Type B pancreatic cell (in vitro differentiated cells): ENCODE data around the gene SMIM24. TPM values are rescaled to one million over a fixed set of nuclear protein-coding genes. Genes with fewer than 3 reads are reported as not detected.

Experiments used
- DNase-seq: peaks from one replicate; pipeline ENCODE4 v3.0.0; 2021; ENCODE audit warnings: mixed read lengths; ENCODE audit not compliant: unreplicated experiment; ENCODE audit errors: extremely low spot score
- H3K27ac Mint-ChIP-seq: 2 replicates; pipeline ENCODE4 v1.8.0; 2021; ENCODE audit warnings: mild to moderate bottlenecking, mixed read lengths
- H3K27me3 Mint-ChIP-seq: 2 replicates; pipeline ENCODE4 v1.8.0; 2021; ENCODE audit warnings: mixed read lengths
- H3K36me3 Mint-ChIP-seq: 2 replicates; pipeline ENCODE4 v1.8.0; 2021; ENCODE audit warnings: mixed read lengths
- H3K4me1 Mint-ChIP-seq: one replicate; pipeline ENCODE4 v1.8.0; 2021; ENCODE audit warnings: mixed read lengths; ENCODE audit not compliant: unreplicated experiment
- H3K4me3 Mint-ChIP-seq: 2 replicates; pipeline ENCODE4 v1.8.0; 2021; ENCODE audit warnings: mild to moderate bottlenecking, mixed read lengths
- H3K9me3 Mint-ChIP-seq: 2 replicates; pipeline ENCODE4 v1.8.0; 2021; ENCODE audit warnings: mixed read lengths
- total RNA-seq: library from RNA; stranded (reverse); gene quantifications from 2 replicates; pipeline ENCODE4 v1.2.1, GENCODE V29; 2021; ENCODE audit warnings: low replicate concordance
- TF ChIP-seq, protein P1 (sequence below): fragments of 200-600 bp; sonication (generic); conservative IDR thresholded peaks from 2 replicates; pipeline ENCODE4 v1.5.0; 2021; ENCODE audit warnings: antibody characterized with exemption, mild to moderate bottlenecking

The SMIM24 gene
- total RNA-seq, 1 donor from 2014 or later, result 7.0 TPM

DNA sequence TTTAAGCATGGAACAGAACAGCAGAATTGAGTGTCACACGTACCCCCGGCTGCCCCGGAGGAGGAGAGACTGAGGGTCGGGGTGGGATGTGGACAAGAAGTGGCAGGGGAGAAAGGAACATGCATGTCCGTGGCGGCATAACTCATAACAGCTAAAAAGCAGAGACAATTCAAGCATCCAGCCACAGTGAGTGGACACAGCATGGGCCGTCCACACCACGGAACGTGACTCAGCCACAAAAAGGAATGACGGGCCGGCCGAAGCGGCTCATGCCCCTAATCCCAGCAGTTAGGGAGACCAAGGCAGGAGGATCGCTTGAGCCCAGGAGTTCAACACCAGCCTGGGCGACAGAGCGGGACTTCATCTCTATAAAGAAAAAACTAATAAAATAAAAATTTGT lies 12.6 kb upstream of the SMIM24 start:
- H3K27me3 Mint-ChIP-seq, result no peaks in the 10 kb centered on the region
- no peak overlapping the region for H3K4me3 Mint-ChIP-seq
- H3K9me3 Mint-ChIP-seq, result no peaks in the 10 kb centered on the region
- TF ChIP-seq, protein P1, sequence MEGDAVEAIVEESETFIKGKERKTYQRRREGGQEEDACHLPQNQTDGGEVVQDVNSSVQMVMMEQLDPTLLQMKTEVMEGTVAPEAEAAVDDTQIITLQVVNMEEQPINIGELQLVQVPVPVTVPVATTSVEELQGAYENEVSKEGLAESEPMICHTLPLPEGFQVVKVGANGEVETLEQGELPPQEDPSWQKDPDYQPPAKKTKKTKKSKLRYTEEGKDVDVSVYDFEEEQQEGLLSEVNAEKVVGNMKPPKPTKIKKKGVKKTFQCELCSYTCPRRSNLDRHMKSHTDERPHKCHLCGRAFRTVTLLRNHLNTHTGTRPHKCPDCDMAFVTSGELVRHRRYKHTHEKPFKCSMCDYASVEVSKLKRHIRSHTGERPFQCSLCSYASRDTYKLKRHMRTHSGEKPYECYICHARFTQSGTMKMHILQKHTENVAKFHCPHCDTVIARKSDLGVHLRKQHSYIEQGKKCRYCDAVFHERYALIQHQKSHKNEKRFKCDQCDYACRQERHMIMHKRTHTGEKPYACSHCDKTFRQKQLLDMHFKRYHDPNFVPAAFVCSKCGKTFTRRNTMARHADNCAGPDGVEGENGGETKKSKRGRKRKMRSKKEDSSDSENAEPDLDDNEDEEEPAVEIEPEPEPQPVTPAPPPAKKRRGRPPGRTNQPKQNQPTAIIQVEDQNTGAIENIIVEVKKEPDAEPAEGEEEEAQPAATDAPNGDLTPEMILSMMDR, result no peak
- DNase-seq, result no peak
- H3K4me1 Mint-ChIP-seq, result peaks cover under 1% of the 10 kb centered on the region
- peaks cover 14% of the 10 kb centered on the region for H3K36me3 Mint-ChIP-seq
- H3K27ac Mint-ChIP-seq, result no peak overlapping the region

DNA sequence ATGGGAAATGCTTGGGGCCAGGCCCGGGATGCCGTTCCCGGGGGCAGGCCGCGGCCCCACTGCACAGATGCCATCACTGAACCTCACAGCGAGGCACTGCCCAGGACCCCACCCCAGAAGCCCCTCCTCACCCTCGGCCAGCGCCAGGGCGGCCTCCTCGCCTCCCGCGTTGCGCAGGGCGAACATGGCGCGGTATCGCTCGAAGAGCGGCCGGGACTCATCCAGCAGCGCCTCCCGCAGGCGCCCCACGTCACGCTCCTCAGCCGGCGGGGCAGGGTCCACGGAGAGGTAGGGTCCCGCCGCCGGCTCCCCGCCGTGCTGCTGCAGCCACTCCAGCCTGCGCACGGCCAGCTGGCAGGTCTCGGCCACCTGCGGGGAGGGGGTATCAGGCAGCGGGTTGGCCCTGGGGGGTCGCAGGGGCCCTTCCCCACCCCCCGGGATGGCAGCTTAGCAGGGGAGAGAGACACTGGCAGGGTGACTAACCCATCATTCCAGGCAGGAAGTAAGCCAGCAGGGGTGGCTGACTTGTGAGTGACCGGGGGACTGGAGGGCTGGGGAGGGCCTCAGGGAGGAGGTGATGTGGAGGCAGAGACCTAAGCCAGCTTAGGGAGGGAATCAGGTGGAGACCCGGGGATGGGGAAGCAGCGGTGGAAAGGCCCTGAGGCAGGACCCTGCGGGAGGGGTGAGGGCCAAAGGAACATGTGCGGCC lies 12.0 kb upstream of the SMIM24 start:
- no peak for DNase-seq
- TF ChIP-seq, protein P1, result no peak
- H3K27ac Mint-ChIP-seq, result no peak overlapping the region
- no peaks in the 10 kb centered on the region for H3K9me3 Mint-ChIP-seq
- H3K4me1 Mint-ChIP-seq, result no peaks in the 10 kb centered on the region
- peaks cover 13% of the 10 kb centered on the region for H3K36me3 Mint-ChIP-seq
- no peaks in the 10 kb centered on the region for H3K27me3 Mint-ChIP-seq
- H3K4me3 Mint-ChIP-seq, result no peak overlapping the region

DNA sequence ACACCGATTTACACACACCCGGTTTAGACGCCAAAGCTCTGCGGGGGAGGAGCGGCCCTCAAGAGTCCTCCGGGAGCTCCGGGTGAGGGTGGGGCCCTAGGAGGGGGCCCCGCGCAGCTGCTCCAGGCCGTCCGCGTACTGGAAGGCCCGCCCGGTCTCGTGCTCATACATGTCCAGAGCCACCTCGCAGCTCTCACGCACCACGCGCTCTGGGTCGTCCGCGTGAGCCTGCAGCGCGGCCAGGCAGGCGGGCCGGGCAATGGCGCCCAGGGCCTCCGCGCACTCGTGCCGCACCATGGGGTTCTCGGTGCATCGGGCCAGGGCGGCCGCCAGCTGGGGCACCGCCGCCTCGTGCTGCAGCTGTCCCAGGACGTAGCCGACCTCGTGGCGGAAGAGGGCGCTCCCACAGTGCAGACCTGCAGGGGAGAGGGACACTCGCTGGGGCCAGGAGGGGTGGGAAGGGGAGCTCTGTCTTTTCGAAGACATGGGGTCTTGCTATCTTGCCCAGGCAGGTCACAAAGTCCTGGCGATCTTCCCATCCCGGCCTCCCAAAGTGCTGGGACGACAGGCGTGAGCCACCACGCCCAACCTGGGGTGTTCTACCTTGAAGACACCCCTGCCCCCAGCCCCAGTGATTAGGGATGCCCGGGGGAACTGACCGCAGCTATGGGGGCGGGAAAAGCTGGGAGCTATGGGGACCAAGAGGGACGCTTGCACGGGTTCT lies 11.2 kb upstream of the SMIM24 start:
- no peaks in the 10 kb centered on the region for H3K4me1 Mint-ChIP-seq
- TF ChIP-seq, protein P1, result no peak
- no peak for DNase-seq
- no peaks in the 10 kb centered on the region for H3K9me3 Mint-ChIP-seq
- peaks cover 9% of the 10 kb centered on the region for H3K36me3 Mint-ChIP-seq
- H3K27me3 Mint-ChIP-seq, result no peaks in the 10 kb centered on the region
- H3K4me3 Mint-ChIP-seq, result no peak overlapping the region
- H3K27ac Mint-ChIP-seq, result no peak overlapping the region

DNA sequence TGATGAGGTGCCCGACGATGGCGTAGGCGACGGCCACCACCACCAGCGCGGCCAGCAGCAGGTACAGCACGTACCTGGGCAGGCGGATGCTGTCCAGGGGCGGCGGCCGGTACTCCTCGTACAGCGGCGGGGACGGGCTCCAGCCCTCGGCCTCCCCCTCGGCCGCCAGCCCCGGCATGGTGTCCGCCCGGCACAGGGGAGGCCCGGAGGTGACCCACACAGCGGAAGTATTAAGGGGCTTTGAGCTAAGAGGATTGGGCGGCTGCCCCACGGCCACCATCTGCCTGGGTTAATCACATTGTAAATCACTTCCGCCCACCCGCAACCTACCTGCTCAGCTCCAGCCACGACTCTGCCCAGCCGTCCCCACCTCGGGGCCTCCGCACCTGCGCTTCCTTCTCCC lies 2.9 kb upstream of the SMIM24 start, which contains the start of gene SMIM44:
Gene SMIM44 (minus strand): TSS at position 216 of the 403 bp plus-strand sequence. CDS start 38 bp downstream, at position 178.
- Mint-ChIP-seq H3K4me3 (no peak within 1 kb of the TSS), H3K9me3 (no peaks in the 10 kb centered on the region), H3K27ac (no peak within 1 kb of the TSS), H3K36me3 (peaks cover 5% of the 10 kb centered on the region), H3K4me1 (no peaks in the 10 kb centered on the region), H3K27me3 (peaks cover 10% of the 10 kb centered on the region)
- TF ChIP-seq, protein P1, result no peak
- DNase-seq, result no peak

DNA sequence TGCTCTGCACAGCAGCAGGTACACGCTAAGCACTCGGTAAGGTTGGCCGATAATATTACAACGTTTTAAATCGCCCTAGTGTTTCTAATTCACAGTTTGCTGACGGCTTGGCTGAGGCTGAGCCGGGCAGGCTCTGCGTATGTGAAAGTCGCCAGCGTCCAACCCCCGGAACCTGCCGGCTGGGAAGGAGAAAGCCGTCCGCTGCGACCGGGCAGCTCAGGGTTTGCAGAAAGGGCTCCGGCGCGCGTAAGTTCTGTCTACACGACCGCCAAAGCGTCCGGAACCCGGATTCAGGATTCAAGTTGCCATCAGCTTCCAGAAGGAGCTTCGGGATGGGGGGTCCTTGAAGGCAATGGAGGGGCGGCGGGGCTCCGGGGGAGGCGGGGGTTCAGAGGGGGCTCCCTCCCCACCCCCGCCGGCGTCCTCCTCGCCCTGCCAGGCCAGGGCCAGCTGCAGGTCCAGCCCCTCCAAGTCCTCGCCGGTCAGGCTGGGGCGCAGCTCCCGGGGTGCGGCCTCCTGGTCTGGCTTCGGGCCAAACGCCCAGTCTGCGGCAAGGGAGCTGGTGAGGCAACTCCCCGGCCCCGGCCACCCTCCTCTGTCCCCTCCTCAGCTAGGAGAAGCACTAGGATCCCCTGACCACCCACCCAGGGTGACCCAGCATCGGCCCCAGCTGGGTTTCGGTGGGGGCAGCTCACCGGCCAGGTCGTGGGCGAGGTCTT lies 2.3 kb upstream of the SMIM24 start:
- no peak overlapping the region for H3K27ac Mint-ChIP-seq
- H3K4me3 Mint-ChIP-seq, result no peak overlapping the region
- H3K9me3 Mint-ChIP-seq, result no peaks in the 10 kb centered on the region
- H3K36me3 Mint-ChIP-seq, result no peaks in the 10 kb centered on the region
- no peak for DNase-seq
- H3K27me3 Mint-ChIP-seq, result peaks cover 15% of the 10 kb centered on the region
- no peaks in the 10 kb centered on the region for H3K4me1 Mint-ChIP-seq
- TF ChIP-seq, protein P1, result no peak
